Trophoblast cell (in vitro differentiated cells and primary cell): ENCODE results near the gene NXF2. TPM values are rescaled to one million over a fixed set of nuclear protein-coding genes. Genes with fewer than 3 reads are reported as not detected.
"Not testable (repeated sequence)": the region's sequence is repeated elsewhere in the genome, so short reads cannot be mapped to it uniquely, and the experiment has no call there.

ENCODE experiments used
- DNase-seq, 2 donors: peaks; one replicate each; pipeline ENCODE4 v3.0.0-alpha.2; 2016
- H2AFZ ChIP-seq: 2 replicates; pipeline ENCODE4 v1.6.1; 2013; ENCODE audit warnings: low read length, moderate library complexity, mild to moderate bottlenecking; ENCODE audit not compliant: insufficient read depth, poor library complexity
- H2AK5ac ChIP-seq: 2 replicates; pipeline ENCODE4 v1.6.1; 2013; ENCODE audit warnings: mild to moderate bottlenecking, low read length
- H2BK120ac ChIP-seq: 2 replicates; pipeline ENCODE4 v1.6.1; 2013; ENCODE audit warnings: low read length, mild to moderate bottlenecking, moderate library complexity; ENCODE audit not compliant: insufficient read depth, poor library complexity
- H2BK12ac ChIP-seq: 2 replicates; pipeline ENCODE4 v1.6.1; 2013; ENCODE audit warnings: mild to moderate bottlenecking, low read length, moderate library complexity
- H2BK5ac ChIP-seq: 2 replicates; pipeline ENCODE4 v1.6.1; 2013; ENCODE audit warnings: low read length, low read depth, moderate library complexity, mild to moderate bottlenecking; ENCODE audit not compliant: poor library complexity
- H3K14ac ChIP-seq: 2 replicates; pipeline ENCODE4 v1.6.1; 2013; ENCODE audit warnings: mild to moderate bottlenecking, low read length
- H3K18ac ChIP-seq: 2 replicates; pipeline ENCODE4 v1.6.1; 2013; ENCODE audit warnings: mild to moderate bottlenecking, low read length
- H3K23ac ChIP-seq: 2 replicates; pipeline ENCODE4 v1.6.1; 2013; ENCODE audit warnings: low read length
- H3K27ac ChIP-seq: 2 replicates; pipeline ENCODE4 v1.5.1; 2013; ENCODE audit warnings: low read depth, mild to moderate bottlenecking, inconsistent platforms, low read length, moderate library complexity
- H3K27me3 ChIP-seq: 2 replicates; pipeline ENCODE4 v1.6.1; 2013; ENCODE audit warnings: inconsistent platforms, mild to moderate bottlenecking, low read length, moderate library complexity; ENCODE audit not compliant: insufficient read depth
- H3K36me3 ChIP-seq, 2 experiments: 1 replicate in 1 of 2; 2 replicates in 1 of 2; pipeline ENCODE4 v1.6.1; 2013; ENCODE audit warnings: low read length in 2 of 2, mild to moderate bottlenecking in 2 of 2, moderate library complexity in 1 of 2; ENCODE audit not compliant: insufficient read depth in 2 of 2, control insufficient read depth in 1 of 2
- H3K4ac ChIP-seq: 2 replicates; pipeline ENCODE4 v1.6.1; 2013; ENCODE audit warnings: low read depth, mild to moderate bottlenecking, low read length, moderate library complexity
- H3K4me1 ChIP-seq, 2 experiments: 1 replicate in 1 of 2; 2 replicates in 1 of 2; pipeline ENCODE4 v1.6.1; 2013; ENCODE audit warnings: low read length in 2 of 2, mild to moderate bottlenecking in 2 of 2, moderate library complexity in 1 of 2; ENCODE audit not compliant: insufficient read depth in 2 of 2, control insufficient read depth in 1 of 2
- H3K4me2 ChIP-seq: 2 replicates; pipeline ENCODE4 v1.6.1; 2013; ENCODE audit warnings: inconsistent platforms, mild to moderate bottlenecking, low read length, moderate library complexity
- H3K4me3 ChIP-seq: 2 replicates; pipeline ENCODE4 v1.5.1; 2013; ENCODE audit warnings: mild to moderate bottlenecking, low read depth, low read length, inconsistent platforms
- H3K79me1 ChIP-seq: one replicate; pipeline ENCODE4 v1.6.1; 2013; ENCODE audit warnings: low read length
- H3K79me2 ChIP-seq: 2 replicates; pipeline ENCODE4 v1.6.1; 2013; ENCODE audit warnings: low read length, mild to moderate bottlenecking; ENCODE audit not compliant: control insufficient read depth, insufficient read depth, poor library complexity
- H3K9ac ChIP-seq: 2 replicates; pipeline ENCODE4 v1.6.1; 2013; ENCODE audit warnings: mild to moderate bottlenecking, low read length
- H3K9me3 ChIP-seq: 2 replicates; pipeline ENCODE4 v1.6.1; 2013; ENCODE audit warnings: low read depth, mild to moderate bottlenecking, control low read depth, inconsistent platforms, low read length; ENCODE audit not compliant: insufficient read depth
- H4K12ac ChIP-seq: 2 replicates; pipeline ENCODE4 v1.6.1; 2013; ENCODE audit warnings: low read depth, mild to moderate bottlenecking, low read length, moderate library complexity
- H4K8ac ChIP-seq: 2 replicates; pipeline ENCODE4 v1.6.1; 2013; ENCODE audit warnings: low read depth, mild to moderate bottlenecking, low read length, moderate library complexity
- H4K91ac ChIP-seq: one replicate; pipeline ENCODE4 v1.6.1; 2013; ENCODE audit warnings: low read depth, mild to moderate bottlenecking, low read length, moderate library complexity
- WGBS: extraction: QIAGEN DNeasy Blood & Tissue Kit; methylation state at CpG from one replicate; pipeline ENCODE4 v1.1.7; 2013; ENCODE audit warnings: missing lambda C conversion rate; ENCODE audit not compliant: insufficient read length, insufficient coverage; ENCODE audit errors: extremely low coverage; 5-methylcytosine and 5-hydroxymethylcytosine counted together
- polyA plus RNA-seq: library from polyadenylated mRNA; stranded (reverse); fragments of 200-250 nt; gene quantifications from 2 replicates; pipeline ENCODE4 v1.2.3, GENCODE V29; 2013

The NXF2 gene
- polyA plus RNA-seq = not detected in 2 replicates

- not testable (repeated sequence) for H2AFZ ChIP-seq, H3K79me2 ChIP-seq, H2BK5ac ChIP-seq, H3K9ac ChIP-seq, H3K4me1 ChIP-seq, DNase-seq, H2BK120ac ChIP-seq, H2BK12ac ChIP-seq, H3K79me1 ChIP-seq, H3K36me3 ChIP-seq, H3K27ac ChIP-seq, H3K4me3 ChIP-seq, H3K9me3 ChIP-seq, H3K27me3 ChIP-seq, H4K8ac ChIP-seq, H3K14ac ChIP-seq, H3K18ac ChIP-seq, H3K23ac ChIP-seq, H4K12ac ChIP-seq, H3K4ac ChIP-seq, H4K91ac ChIP-seq, H2AK5ac ChIP-seq, H3K4me2 ChIP-seq
- no CpG with 5 or more reads among the region's 9 CpGs for WGBS
Measured at GRCh38 chrX:102246893-102247292, at the start of gene NXF2. Gene NXF2 (plus strand): TSS chrX:102247167. CDS start chrX:102307079, 59,912 bp downstream.

GRCh38 chrX:102207940-102208339 lies 39.0 kb upstream of the NXF2 start:
- not testable (repeated sequence) for H3K27me3 ChIP-seq, H4K12ac ChIP-seq, H2BK120ac ChIP-seq, H3K79me1 ChIP-seq, H3K9ac ChIP-seq, H3K4ac ChIP-seq, H3K79me2 ChIP-seq, H3K36me3 ChIP-seq, H3K27ac ChIP-seq, H4K8ac ChIP-seq, H3K23ac ChIP-seq, H3K9me3 ChIP-seq, H2BK12ac ChIP-seq, DNase-seq, H3K4me2 ChIP-seq, H2AK5ac ChIP-seq, H3K4me1 ChIP-seq, H2BK5ac ChIP-seq, H3K18ac ChIP-seq, H2AFZ ChIP-seq, H4K91ac ChIP-seq, H3K4me3 ChIP-seq, H3K14ac ChIP-seq
- no CpG with 5 or more reads among the region's 5 CpGs for WGBS

GRCh38 chrX:102214986-102215385 lies 32.0 kb upstream of the NXF2 start, which contains the start of gene TCP11X1:
Gene TCP11X1 (plus strand): TSS chrX:102215301.
- not testable (repeated sequence) for H3K36me3 ChIP-seq, H4K8ac ChIP-seq, H2AFZ ChIP-seq, H3K14ac ChIP-seq, H3K4me3 ChIP-seq, DNase-seq, H3K9me3 ChIP-seq, H3K23ac ChIP-seq, H3K79me2 ChIP-seq, H3K27ac ChIP-seq, H3K4me2 ChIP-seq, H2AK5ac ChIP-seq, H4K12ac ChIP-seq, H2BK120ac ChIP-seq, H3K9ac ChIP-seq, H3K27me3 ChIP-seq, H4K91ac ChIP-seq, H2BK5ac ChIP-seq, H3K18ac ChIP-seq, H3K4ac ChIP-seq, H2BK12ac ChIP-seq, H3K79me1 ChIP-seq, H3K4me1 ChIP-seq
- WGBS = no CpG with 5 or more reads among the region's 15 CpGs

GRCh38 chrX:102216497-102216896 lies 30.5 kb upstream of the NXF2 start:
- not testable (repeated sequence) for H3K4ac ChIP-seq, H2BK12ac ChIP-seq, H2BK120ac ChIP-seq, H3K18ac ChIP-seq, H3K79me1 ChIP-seq, H3K27me3 ChIP-seq, H3K4me1 ChIP-seq, H3K9ac ChIP-seq, DNase-seq, H4K91ac ChIP-seq, H2BK5ac ChIP-seq, H3K23ac ChIP-seq, H3K9me3 ChIP-seq, H2AFZ ChIP-seq, H3K36me3 ChIP-seq, H2AK5ac ChIP-seq, H3K27ac ChIP-seq, H3K4me2 ChIP-seq, H3K14ac ChIP-seq, H3K79me2 ChIP-seq, H4K8ac ChIP-seq, H3K4me3 ChIP-seq, H4K12ac ChIP-seq
- WGBS = no CpG with 5 or more reads among the region's 3 CpGs
